ENCODE data around the gene AFAP1. TPM values are rescaled to one million over a fixed set of nuclear protein-coding genes. Genes with fewer than 3 reads are reported as not detected.

The AFAP1 gene
- total RNA-seq, 1 experiment from 2014 or later = 11.3 TPM

DNA sequence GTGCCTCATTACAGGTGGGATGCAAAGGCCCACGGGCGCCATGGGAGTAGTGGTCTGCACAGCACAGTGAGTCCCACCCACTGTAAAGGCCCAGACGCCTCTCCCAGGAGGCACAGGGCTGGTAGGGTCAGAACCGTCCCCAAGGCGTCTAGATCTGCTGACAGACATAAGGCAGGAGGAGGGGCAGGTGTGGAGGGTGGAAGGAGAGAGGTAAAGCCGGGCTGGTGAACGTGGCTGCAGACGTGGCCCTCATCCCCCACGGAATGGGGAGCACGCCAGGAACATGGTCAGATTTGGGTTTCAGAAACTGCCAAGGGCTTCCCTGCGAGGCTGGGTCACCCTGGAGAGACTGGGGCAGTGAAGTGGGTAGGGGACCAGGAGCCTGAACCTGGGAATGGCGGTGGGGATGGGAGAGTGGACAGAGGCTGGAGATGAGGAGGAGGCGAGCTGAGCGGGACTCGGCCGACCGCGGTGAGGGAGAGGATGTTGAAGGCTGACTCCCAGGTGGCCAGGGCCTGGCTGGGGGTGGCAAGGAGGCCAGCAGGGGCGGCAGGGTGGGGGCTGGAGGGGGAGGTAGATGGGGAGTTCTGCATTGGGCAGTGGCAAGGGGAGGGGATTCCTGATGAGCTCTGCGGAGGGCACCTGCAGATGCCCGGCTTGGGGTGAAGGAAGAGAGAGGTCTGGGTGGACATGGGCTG lies 184.9 kb downstream of the AFAP1 start:
- no peak for DNase-seq
- Histone ChIP-seq H3K36me3 (replicated peaks; ENCODE audit: control insufficient read depth, insufficient read depth, low read length) (no peaks in the 10 kb centered on the region), H3K4me3 (ENCODE audit: insufficient read depth, low read depth, low read length) (no peak overlapping the region), H3K27me3 (ENCODE audit: control insufficient read depth, insufficient read depth, low read length) (no peaks in the 10 kb centered on the region)

DNA sequence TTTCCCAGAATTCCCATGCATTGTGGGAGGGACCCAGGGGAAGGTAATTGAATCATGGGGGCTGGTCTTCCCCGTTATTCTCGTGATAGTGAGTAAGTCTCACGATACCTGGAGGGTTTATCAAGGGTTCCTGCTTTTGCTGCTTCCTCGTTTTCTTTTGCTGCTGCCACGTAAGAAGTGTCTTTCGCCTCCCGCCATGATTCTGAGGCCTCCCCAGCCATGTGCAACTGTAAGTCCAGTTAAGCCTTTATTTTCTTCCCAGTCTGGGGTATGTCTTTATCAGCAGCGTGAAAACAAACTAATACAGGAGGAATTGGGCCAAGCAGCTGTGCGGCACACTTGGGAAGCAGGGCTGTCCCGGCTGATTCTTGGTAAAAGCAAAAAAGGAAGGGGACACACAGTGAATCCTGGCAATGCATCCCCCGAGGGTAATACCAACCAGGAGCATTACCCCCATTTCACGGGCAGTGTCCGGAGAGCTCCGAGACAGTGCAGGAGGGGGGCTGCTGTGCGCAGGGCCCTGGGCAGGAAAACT lies 185.7 kb downstream of the AFAP1 start:
- H3K27me3 ChIP-seq (ENCODE audit: control insufficient read depth, insufficient read depth, low read length) = no peaks in the 10 kb centered on the region
- no peaks in the 10 kb centered on the region for H3K36me3 ChIP-seq (replicated peaks; ENCODE audit: control insufficient read depth, insufficient read depth, low read length)
- no peak overlapping the region for H3K4me3 ChIP-seq (ENCODE audit: insufficient read depth, low read depth, low read length)
- no peak for DNase-seq

DNA sequence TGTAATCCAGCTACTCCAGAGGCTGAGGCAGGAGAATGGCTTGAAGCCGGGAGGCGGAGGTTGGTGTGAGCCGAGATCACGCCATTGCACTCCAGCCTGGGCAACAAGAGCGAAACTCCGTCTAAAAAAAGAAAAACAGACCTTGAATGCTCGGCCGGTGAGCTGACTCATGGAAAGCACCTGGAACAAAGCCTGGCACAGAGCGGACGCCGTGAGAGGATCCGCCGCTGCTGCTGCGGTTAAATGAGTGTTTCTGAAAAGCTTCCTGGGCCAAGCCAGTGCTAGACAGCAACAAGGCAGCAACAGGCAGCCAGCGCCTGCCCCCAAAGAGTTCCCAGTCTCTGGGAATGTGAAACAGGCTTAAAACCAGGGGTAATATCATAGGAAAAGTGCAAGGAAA lies 186.4 kb downstream of the AFAP1 start:
- H3K4me3 ChIP-seq (ENCODE audit: insufficient read depth, low read depth, low read length) = no peak overlapping the region
- no peaks in the 10 kb centered on the region for H3K36me3 ChIP-seq (replicated peaks; ENCODE audit: control insufficient read depth, insufficient read depth, low read length)
- no peak for DNase-seq
- no peaks in the 10 kb centered on the region for H3K27me3 ChIP-seq (ENCODE audit: control insufficient read depth, insufficient read depth, low read length)

DNA sequence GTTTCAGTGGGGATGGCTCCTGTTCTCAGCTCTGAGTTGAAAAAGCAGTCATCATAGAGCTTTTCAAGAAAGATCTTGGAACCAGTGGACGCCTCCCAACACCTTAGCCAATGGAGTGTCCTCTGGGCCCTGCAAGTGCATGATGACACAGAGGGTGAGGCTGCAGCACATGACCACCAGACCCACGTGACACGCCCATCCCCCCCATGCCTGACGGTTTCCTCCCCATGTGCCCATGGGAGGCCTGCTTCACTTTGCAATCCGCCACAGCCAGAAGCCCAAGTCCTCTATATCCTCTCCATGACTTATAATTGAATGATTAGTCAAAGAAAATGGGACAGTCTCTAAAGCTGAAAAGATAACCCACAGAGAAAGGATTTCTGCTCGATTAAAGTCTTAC lies 187.0 kb downstream of the AFAP1 start:
- no peaks in the 10 kb centered on the region for H3K36me3 ChIP-seq (replicated peaks; ENCODE audit: control insufficient read depth, insufficient read depth, low read length)

DNA sequence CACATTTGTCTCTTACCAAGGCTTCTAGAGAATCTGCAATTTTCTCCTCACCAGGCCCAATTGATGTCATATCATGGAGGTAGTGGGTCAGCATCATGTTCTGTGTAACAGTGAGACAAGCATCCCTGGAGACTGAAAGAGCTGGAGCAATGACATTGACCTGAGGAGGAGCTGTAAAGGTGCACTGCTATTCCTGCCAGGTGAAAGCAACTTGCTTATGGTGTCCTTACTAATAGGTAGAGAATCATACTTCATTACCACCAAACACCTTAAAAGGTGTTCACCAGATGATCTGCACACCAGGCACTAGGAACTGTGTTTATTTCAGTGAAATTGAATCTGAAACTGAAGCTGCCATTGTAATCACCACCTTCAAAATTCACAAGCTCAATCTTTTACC lies 188.7 kb downstream of the AFAP1 start:
- Histone ChIP-seq H3K27me3 (ENCODE audit: control insufficient read depth, insufficient read depth, low read length) (no peaks in the 10 kb centered on the region), H3K36me3 (replicated peaks; ENCODE audit: control insufficient read depth, insufficient read depth, low read length) (no peaks in the 10 kb centered on the region)
- no peak for DNase-seq

More for the DNA sequence above, 187.0 kb downstream of the AFAP1 start:
- Histone ChIP-seq H3K27me3 (ENCODE audit: control insufficient read depth, insufficient read depth, low read length) (no peaks in the 10 kb centered on the region), H3K4me3 (ENCODE audit: insufficient read depth, low read depth, low read length) (no peak overlapping the region)
- DNase-seq = no peak

DNA sequence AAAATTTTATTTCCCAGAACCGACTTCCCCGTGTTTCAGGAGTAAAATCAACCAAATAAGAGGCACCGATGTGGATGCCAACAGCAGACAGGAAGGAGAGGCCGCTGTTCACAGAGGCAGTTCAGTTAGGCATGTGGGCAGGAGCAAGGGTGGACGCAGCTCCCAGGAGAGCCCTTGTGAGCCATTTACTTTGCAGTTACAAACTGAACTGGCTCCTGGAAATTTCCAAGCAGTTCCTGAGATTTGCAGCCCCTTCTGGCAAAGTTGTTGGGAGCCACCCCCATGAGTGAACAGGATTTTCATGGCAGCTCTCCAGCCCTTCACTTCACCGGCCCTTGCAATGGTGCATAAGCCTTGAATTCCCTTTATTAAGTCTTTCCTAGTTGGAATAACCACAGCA lies 189.1 kb downstream of the AFAP1 start:
- Histone ChIP-seq H3K27me3 (ENCODE audit: control insufficient read depth, insufficient read depth, low read length) (no peaks in the 10 kb centered on the region), H3K4me3 (ENCODE audit: insufficient read depth, low read depth, low read length) (no peak overlapping the region), H3K36me3 (replicated peaks; ENCODE audit: control insufficient read depth, insufficient read depth, low read length) (no peaks in the 10 kb centered on the region)
- no peak for DNase-seq

More for the DNA sequence above, 188.7 kb downstream of the AFAP1 start:
- H3K4me3 ChIP-seq (ENCODE audit: insufficient read depth, low read depth, low read length) = no peak overlapping the region

DNA sequence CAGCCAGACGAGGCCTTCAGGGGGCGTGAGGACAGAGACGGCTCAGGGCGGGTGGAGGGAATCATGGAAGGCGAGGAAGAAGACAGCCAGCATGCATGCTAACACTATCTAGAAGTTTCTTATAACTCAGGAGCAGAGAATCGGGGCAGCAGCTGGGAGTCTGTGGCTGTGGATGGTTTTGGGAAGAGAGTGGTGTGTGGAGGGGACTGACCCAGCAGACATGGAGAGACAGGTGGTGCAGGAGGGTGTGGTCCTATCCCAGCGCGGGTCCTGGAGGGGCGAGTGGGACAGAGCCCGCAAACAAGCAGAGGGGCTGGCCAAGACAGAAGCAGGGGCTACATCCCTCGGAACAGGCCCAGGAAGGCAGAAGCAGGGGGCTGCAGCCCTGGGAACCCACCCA lies 192.1 kb downstream of the AFAP1 start:
- Histone ChIP-seq H3K36me3 (replicated peaks; ENCODE audit: control insufficient read depth, insufficient read depth, low read length) (no peaks in the 10 kb centered on the region), H3K4me3 (ENCODE audit: insufficient read depth, low read depth, low read length) (no peak overlapping the region), H3K27me3 (ENCODE audit: control insufficient read depth, insufficient read depth, low read length) (no peaks in the 10 kb centered on the region)
- DNase-seq = no peak

DNA sequence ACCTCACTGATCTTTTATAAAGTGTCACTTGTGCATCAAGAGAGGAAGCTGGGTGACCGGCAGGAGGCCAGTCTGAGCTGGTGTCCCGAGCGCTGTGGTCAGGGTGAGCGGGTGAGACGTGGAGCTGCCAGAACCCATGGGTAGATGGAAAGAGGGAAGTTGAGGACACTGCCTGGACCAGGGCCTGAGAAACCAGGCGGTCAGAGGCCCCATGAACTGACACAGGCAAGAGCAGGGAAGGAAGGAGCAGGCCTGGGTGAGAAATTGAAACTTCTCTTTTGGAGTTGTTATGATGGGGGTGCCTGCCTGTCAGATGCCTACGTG lies 192.6 kb downstream of the AFAP1 start:
- H3K27me3 ChIP-seq (ENCODE audit: control insufficient read depth, insufficient read depth, low read length) = no peaks in the 10 kb centered on the region
- no peak for DNase-seq

DNA sequence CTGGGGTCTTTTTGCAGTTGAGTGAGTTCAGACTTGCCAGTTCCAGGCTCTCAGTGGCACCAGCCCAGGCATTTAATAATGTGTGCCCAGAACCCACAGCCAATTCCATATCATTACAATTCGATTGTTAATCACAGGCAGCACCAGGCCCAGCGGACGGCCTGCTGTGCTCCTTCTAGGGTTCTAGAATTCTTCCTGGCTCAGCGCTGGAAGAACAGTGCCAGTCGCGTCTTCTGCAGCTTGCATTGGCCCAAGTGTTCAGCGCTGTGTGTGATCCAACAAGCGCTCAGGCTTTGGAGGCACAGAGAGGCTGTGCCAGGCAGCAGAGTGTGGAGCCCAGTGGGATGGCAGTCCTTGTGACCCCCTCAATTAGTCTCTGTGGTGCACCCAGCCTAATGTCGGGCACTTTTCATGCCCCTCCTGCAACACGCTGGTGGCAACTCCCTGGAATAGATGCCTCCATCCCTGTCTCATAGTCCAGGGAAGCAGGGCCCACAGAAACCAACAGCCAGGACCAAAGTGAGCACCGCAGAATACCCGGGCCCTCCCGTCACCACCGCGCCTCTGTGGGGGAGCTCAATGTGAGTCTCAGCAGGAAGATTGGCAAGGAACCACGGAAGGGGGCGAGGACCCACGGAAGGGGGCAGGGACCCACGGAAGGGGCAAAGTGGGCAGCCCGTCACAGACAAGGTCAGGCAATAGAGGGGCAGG lies 193.2 kb downstream of the AFAP1 start:
- DNase-seq = no peak
- Histone ChIP-seq H3K4me3 (ENCODE audit: insufficient read depth, low read depth, low read length) (no peak overlapping the region), H3K36me3 (replicated peaks; ENCODE audit: control insufficient read depth, insufficient read depth, low read length) (no peaks in the 10 kb centered on the region), H3K27me3 (ENCODE audit: control insufficient read depth, insufficient read depth, low read length) (no peaks in the 10 kb centered on the region)

More for the DNA sequence above, 192.6 kb downstream of the AFAP1 start:
- no peak overlapping the region for H3K4me3 ChIP-seq (ENCODE audit: insufficient read depth, low read depth, low read length)
- no peaks in the 10 kb centered on the region for H3K36me3 ChIP-seq (replicated peaks; ENCODE audit: control insufficient read depth, insufficient read depth, low read length)

DNA sequence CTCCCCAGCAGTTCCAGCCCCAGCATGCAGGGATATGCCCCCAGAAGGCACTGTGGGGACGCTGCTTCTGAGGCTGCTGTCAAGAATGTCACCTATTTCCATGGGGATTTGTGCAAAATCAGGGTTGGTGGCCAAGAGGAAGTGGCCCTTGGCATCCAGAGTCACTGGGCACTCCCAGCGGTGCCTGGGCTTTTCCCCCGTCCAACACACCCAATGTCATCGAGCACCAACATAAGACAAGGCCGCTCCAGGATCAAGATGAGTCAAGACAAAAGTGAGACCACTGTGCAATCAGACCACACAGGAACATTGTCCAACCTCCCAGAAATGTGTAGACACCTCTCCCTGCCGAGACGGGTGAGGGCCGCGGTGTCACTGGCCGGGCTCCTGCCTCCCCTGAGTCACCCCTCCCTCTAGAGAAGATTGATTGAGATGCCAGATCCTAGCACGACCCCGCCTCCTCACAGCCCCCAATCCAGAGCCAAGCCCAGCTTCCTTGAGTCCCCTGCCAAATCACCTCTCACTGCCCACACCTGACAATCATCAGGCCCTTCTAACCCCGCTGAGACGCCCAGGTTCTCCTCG lies 194.3 kb downstream of the AFAP1 start:
- no peak for DNase-seq
- H3K27me3 ChIP-seq (ENCODE audit: control insufficient read depth, insufficient read depth, low read length) = no peaks in the 10 kb centered on the region
- no peak overlapping the region for H3K4me3 ChIP-seq (ENCODE audit: insufficient read depth, low read depth, low read length)
- no peaks in the 10 kb centered on the region for H3K36me3 ChIP-seq (replicated peaks; ENCODE audit: control insufficient read depth, insufficient read depth, low read length)

DNA sequence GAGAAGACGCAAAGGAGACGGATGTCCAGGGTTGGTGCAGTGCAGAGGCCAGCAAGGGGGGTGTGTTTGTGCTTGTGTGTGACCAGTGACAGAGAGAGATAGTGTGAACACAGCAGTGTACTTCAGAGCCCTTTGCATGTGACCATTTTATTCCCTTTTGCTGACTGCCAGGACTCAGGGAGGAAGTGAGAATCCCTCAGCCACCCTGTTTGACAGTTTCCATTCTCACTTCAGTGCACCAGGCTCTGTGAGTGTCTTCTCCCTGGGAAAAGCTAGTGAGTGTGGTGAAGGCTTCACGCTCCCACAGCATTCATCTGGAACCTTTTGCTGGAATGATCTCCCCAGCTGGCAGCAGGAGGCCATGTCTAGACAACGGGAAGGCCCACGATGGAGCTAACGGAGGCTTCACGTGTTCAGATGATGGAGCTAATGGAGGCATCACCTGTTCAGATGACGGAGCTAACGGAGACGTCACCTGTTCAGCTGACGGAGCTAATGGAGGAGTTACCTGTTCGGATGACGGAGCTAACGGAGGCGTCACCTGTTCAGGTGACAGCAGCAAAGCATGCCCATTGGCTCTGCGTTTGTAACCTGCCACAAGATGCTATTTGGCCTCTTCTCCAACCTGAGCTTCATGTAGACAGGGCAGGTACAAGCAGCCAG lies 195.4 kb downstream of the AFAP1 start:
- no peak for DNase-seq
- no peak overlapping the region for H3K4me3 ChIP-seq (ENCODE audit: insufficient read depth, low read depth, low read length)
- no peaks in the 10 kb centered on the region for H3K36me3 ChIP-seq (replicated peaks; ENCODE audit: control insufficient read depth, insufficient read depth, low read length)
- H3K27me3 ChIP-seq (ENCODE audit: control insufficient read depth, insufficient read depth, low read length) = no peaks in the 10 kb centered on the region

DNA sequence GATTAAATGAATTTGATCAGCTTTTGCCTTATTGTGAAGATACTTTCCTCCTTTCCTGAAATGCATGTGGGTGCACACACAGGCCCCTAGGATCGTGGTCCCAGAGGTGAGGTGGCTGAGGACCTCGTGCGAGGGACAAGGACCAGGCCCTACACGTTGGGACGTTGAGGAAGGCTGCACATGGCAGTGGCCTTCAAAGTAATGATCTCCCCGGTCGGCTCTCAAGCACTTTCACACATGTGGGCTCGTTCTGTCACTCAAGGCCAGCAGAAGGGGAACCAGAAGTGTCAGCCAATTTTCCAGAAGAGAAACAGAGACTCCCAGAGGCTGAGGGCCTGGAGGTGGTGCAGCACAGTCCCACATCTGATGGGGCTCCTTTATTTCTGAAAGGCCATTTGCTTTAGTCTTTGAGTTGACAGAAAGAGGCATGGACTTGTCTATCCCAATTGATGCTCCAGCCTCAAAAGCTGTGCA lies 196.8 kb downstream of the AFAP1 start:
- Histone ChIP-seq H3K36me3 (replicated peaks; ENCODE audit: control insufficient read depth, insufficient read depth, low read length) (no peaks in the 10 kb centered on the region), H3K4me3 (ENCODE audit: insufficient read depth, low read depth, low read length) (no peak overlapping the region), H3K27me3 (ENCODE audit: control insufficient read depth, insufficient read depth, low read length) (no peaks in the 10 kb centered on the region)
- no peak for DNase-seq

DNA sequence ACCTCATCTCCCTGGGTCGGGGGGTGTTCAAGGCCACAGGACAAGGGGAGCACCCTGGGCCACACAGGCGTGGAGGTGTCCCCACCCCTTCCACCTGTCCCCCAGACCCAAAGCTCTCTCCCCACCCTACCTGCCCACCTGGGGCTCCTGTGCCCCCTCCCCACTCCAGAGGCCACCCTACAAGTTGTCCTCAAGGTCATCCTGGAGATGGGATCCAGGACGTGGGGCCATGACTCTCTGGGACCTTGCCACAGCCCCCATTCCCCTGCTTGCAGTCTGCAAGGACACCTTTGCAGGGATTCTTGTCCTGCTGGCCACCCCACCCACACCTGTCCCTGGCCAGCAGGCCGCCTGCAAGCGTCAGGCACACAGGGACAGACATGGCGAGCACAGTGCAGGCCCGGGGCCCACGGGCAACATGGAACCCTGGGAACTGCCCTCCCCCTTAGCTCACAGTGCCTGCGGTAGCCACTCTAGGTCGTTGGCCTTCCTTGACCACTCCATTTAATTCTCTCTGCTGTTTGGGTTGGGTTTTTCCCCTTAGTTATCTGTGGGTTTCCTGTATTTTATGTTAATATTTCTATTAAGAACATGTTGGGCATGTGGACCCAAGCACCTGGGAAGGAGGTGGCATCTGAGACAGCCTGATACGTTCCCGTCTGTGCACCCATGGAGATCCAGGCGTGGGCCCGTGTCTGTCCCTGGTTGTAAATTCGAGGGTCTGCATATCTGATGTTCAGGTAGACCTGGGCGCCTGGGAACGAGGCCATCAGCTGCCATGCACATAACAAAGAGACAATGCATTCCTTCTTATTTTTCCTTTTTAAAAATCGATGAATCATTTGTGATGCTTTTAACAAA lies 197.5 kb downstream of the AFAP1 start:
- no peak for DNase-seq
- Histone ChIP-seq H3K36me3 (replicated peaks; ENCODE audit: control insufficient read depth, insufficient read depth, low read length) (no peaks in the 10 kb centered on the region), H3K4me3 (ENCODE audit: insufficient read depth, low read depth, low read length) (no peak overlapping the region), H3K27me3 (ENCODE audit: control insufficient read depth, insufficient read depth, low read length) (no peaks in the 10 kb centered on the region)
